SK-N-SH treated with all-trans-retinoic acid at 6 μM for 48 hours (cell line): Measurements from ENCODE around the gene TAP1.

ENCODE experiments used
- ATAC-seq: fragments of 200-7000 bp; cut with Tn5 transposase; 3 replicates; pipeline ENCODE4 v1.9.1; 2020; ENCODE audit warnings: mild to moderate bottlenecking, moderate library complexity
- BACH2 ChIP-seq: fragments of 250-450 bp; sonication (Bioruptor Pico); IDR thresholded peaks from 2 replicates; pipeline ENCODE4 v1.9.0; 2021; ENCODE audit warnings: mild to moderate bottlenecking, borderline replicate concordance
- CSDC2 ChIP-seq: fragments of 250-450 bp; sonication (Bioruptor Pico); IDR thresholded peaks from 2 replicates; pipeline ENCODE4 v1.5.0; 2020; ENCODE audit warnings: mild to moderate bottlenecking, moderate library complexity
- ESRRG ChIP-seq: fragments of 250-450 bp; sonication (Bioruptor Pico); IDR thresholded peaks from 2 replicates; pipeline ENCODE4 v1.6.1; 2021; ENCODE audit warnings: mild to moderate bottlenecking
- GLIS3 ChIP-seq: fragments of 250-450 bp; sonication (Bioruptor Pico); IDR thresholded peaks from 2 replicates; pipeline ENCODE4 v1.5.0; 2020; ENCODE audit warnings: mild to moderate bottlenecking, moderate library complexity
- ISL1 ChIP-seq: fragments of 250-450 bp; sonication (Bioruptor Pico); IDR thresholded peaks from 2 replicates; pipeline ENCODE4 v2.1.2; 2022; ENCODE audit warnings: mild to moderate bottlenecking, moderate library complexity
- OSR1 ChIP-seq: fragments of 250-450 bp; sonication (Bioruptor Pico); IDR thresholded peaks from 2 replicates; pipeline ENCODE4 v1.8.0; 2022; ENCODE audit warnings: moderate library complexity, mild to moderate bottlenecking, inconsistent platforms
- PPARA ChIP-seq: fragments of 250-450 bp; sonication (Bioruptor Pico); IDR thresholded peaks from 2 replicates; pipeline ENCODE4 v1.5.0; 2020; ENCODE audit warnings: mild to moderate bottlenecking, borderline replicate concordance
- SNAI2 ChIP-seq: fragments of 250-450 bp; sonication (Bioruptor Pico); IDR thresholded peaks from 2 replicates; pipeline ENCODE4 v1.5.0; 2020; ENCODE audit warnings: mild to moderate bottlenecking, moderate library complexity
- TCF4 ChIP-seq: fragments of 250-450 bp; sonication (Bioruptor Pico); IDR thresholded peaks from 2 replicates; pipeline ENCODE4 v1.8.0; 2021; ENCODE audit warnings: mild to moderate bottlenecking, moderate library complexity, borderline replicate concordance
- TOX ChIP-seq: fragments of 250-450 bp; sonication (Bioruptor Pico); IDR thresholded peaks from 2 replicates; pipeline ENCODE4 v1.8.0; 2021; ENCODE audit warnings: mild to moderate bottlenecking, moderate library complexity, borderline replicate concordance
- ZC3H10 ChIP-seq: fragments of 250-450 bp; sonication (Bioruptor Pico); IDR thresholded peaks from 2 replicates; pipeline ENCODE4 v1.5.1; 2021; ENCODE audit warnings: mild to moderate bottlenecking, moderate library complexity
- ZFP30 ChIP-seq: fragments of 450-650 bp; formaldehyde crosslinking; IDR thresholded peaks from 2 replicates; pipeline ENCODE4 v1.5.0; 2022; ENCODE audit warnings: mild to moderate bottlenecking, moderate library complexity
- ZNF565 ChIP-seq: fragments of 450-650 bp; formaldehyde crosslinking; conservative IDR thresholded peaks from 2 replicates; pipeline ENCODE4 v1.5.0; 2020; ENCODE audit warnings: low read depth, mild to moderate bottlenecking, moderate library complexity
- ZNF70 ChIP-seq: fragments of 450-650 bp; formaldehyde crosslinking; IDR thresholded peaks from 2 replicates; pipeline ENCODE4 v1.5.0; 2020; ENCODE audit warnings: mild to moderate bottlenecking, moderate library complexity
- TF ChIP-seq, protein P1 (sequence below): fragments of 250-450 bp; sonication (Bioruptor Pico); IDR thresholded peaks from 2 replicates; pipeline ENCODE4 v1.8.0; 2020; ENCODE audit warnings: mild to moderate bottlenecking, moderate library complexity, borderline replicate concordance
- TF ChIP-seq, protein P2 (sequence below): fragments of 250-450 bp; sonication (Bioruptor Pico); IDR thresholded peaks from 2 replicates; pipeline ENCODE4 v1.8.0; 2021; ENCODE audit warnings: low read depth, mild to moderate bottlenecking, moderate library complexity, borderline replicate concordance
- TF ChIP-seq, protein P3 (sequence below): fragments of 250-450 bp; sonication (Bioruptor Pico); IDR thresholded peaks from 2 replicates; pipeline ENCODE4 v1.5.1; 2020; ENCODE audit warnings: low read depth, mild to moderate bottlenecking, moderate library complexity
- TF ChIP-seq, protein P4 (sequence below): fragments of 250-450 bp; sonication (Bioruptor Pico); IDR thresholded peaks from 2 replicates; pipeline ENCODE4 v1.5.0; 2020; ENCODE audit warnings: mild to moderate bottlenecking, moderate library complexity
- TF ChIP-seq, protein P5 (sequence below): fragments of 250-450 bp; sonication (Bioruptor Pico); IDR thresholded peaks from 2 replicates; pipeline ENCODE4 v1.5.1; 2021; ENCODE audit warnings: mild to moderate bottlenecking, moderate library complexity

The TAP1 gene

DNA sequence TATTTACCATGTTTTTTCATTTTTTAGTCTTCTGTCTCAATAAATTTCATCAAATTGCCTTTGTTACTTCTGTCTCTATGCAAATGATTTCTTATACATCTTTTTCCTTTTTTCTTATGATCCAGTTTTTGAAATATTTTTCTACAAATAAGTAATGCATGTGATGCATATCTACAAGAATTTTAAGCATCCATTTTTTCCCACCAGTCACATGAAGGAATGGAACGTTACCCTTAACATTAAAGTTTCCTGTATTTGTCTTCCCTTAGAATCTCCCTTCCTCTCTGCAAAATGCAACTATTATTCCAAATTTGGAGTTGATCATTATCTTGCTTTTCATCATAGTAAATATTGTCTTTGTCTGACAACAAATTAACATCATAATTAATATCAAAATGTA, 36.0 kb upstream of the TAP1 start:
- no peak for TF ChIP-seq GLIS3 (CRISPR knock-in tag)
- TF ChIP-seq, protein P1, sequence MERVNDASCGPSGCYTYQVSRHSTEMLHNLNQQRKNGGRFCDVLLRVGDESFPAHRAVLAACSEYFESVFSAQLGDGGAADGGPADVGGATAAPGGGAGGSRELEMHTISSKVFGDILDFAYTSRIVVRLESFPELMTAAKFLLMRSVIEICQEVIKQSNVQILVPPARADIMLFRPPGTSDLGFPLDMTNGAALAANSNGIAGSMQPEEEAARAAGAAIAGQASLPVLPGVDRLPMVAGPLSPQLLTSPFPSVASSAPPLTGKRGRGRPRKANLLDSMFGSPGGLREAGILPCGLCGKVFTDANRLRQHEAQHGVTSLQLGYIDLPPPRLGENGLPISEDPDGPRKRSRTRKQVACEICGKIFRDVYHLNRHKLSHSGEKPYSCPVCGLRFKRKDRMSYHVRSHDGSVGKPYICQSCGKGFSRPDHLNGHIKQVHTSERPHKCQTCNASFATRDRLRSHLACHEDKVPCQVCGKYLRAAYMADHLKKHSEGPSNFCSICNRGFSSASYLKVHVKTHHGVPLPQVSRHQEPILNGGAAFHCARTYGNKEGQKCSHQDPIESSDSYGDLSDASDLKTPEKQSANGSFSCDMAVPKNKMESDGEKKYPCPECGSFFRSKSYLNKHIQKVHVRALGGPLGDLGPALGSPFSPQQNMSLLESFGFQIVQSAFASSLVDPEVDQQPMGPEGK (CRISPR knock-in tag): no peak
- TF ChIP-seq ZNF70 (CRISPR knock-in tag): no peak
- TF ChIP-seq, protein P2, sequence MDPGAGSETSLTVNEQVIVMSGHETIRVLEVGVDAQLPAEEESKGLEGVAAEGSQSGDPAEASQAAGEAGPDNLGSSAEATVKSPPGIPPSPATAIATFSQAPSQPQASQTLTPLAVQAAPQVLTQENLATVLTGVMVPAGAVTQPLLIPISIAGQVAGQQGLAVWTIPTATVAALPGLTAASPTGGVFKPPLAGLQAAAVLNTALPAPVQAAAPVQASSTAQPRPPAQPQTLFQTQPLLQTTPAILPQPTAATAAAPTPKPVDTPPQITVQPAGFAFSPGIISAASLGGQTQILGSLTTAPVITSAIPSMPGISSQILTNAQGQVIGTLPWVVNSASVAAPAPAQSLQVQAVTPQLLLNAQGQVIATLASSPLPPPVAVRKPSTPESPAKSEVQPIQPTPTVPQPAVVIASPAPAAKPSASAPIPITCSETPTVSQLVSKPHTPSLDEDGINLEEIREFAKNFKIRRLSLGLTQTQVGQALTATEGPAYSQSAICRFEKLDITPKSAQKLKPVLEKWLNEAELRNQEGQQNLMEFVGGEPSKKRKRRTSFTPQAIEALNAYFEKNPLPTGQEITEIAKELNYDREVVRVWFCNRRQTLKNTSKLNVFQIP (CRISPR knock-in tag): no peak
- no peak for TF ChIP-seq ZNF565
- TF ChIP-seq ZFP30: no peak
- no peak for TF ChIP-seq OSR1 (CRISPR knock-in tag)
- TF ChIP-seq, protein P3, sequence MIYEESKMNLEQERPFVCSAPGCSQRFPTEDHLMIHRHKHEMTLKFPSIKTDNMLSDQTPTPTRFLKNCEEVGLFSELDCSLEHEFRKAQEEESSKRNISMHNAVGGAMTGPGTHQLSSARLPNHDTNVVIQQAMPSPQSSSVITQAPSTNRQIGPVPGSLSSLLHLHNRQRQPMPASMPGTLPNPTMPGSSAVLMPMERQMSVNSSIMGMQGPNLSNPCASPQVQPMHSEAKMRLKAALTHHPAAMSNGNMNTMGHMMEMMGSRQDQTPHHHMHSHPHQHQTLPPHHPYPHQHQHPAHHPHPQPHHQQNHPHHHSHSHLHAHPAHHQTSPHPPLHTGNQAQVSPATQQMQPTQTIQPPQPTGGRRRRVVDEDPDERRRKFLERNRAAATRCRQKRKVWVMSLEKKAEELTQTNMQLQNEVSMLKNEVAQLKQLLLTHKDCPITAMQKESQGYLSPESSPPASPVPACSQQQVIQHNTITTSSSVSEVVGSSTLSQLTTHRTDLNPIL: no peak
- no peak for TF ChIP-seq SNAI2 (CRISPR knock-in tag)
- TF ChIP-seq TOX (CRISPR knock-in tag): no peak
- no peak for TF ChIP-seq CSDC2 (CRISPR knock-in tag)
- no peak for TF ChIP-seq BACH2 (CRISPR knock-in tag)
- TF ChIP-seq TCF4 (CRISPR knock-in tag): no peak
- TF ChIP-seq, protein P4, sequence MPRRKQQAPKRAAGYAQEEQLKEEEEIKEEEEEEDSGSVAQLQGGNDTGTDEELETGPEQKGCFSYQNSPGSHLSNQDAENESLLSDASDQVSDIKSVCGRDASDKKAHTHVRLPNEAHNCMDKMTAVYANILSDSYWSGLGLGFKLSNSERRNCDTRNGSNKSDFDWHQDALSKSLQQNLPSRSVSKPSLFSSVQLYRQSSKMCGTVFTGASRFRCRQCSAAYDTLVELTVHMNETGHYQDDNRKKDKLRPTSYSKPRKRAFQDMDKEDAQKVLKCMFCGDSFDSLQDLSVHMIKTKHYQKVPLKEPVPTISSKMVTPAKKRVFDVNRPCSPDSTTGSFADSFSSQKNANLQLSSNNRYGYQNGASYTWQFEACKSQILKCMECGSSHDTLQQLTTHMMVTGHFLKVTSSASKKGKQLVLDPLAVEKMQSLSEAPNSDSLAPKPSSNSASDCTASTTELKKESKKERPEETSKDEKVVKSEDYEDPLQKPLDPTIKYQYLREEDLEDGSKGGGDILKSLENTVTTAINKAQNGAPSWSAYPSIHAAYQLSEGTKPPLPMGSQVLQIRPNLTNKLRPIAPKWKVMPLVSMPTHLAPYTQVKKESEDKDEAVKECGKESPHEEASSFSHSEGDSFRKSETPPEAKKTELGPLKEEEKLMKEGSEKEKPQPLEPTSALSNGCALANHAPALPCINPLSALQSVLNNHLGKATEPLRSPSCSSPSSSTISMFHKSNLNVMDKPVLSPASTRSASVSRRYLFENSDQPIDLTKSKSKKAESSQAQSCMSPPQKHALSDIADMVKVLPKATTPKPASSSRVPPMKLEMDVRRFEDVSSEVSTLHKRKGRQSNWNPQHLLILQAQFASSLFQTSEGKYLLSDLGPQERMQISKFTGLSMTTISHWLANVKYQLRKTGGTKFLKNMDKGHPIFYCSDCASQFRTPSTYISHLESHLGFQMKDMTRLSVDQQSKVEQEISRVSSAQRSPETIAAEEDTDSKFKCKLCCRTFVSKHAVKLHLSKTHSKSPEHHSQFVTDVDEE: no peak
- TF ChIP-seq, protein P5, sequence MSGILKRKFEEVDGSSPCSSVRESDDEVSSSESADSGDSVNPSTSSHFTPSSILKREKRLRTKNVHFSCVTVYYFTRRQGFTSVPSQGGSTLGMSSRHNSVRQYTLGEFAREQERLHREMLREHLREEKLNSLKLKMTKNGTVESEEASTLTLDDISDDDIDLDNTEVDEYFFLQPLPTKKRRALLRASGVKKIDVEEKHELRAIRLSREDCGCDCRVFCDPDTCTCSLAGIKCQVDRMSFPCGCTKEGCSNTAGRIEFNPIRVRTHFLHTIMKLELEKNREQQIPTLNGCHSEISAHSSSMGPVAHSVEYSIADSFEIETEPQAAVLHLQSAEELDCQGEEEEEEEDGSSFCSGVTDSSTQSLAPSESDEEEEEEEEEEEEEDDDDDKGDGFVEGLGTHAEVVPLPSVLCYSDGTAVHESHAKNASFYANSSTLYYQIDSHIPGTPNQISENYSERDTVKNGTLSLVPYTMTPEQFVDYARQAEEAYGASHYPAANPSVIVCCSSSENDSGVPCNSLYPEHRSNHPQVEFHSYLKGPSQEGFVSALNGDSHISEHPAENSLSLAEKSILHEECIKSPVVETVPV: no peak
- ATAC-seq: no peak

DNA sequence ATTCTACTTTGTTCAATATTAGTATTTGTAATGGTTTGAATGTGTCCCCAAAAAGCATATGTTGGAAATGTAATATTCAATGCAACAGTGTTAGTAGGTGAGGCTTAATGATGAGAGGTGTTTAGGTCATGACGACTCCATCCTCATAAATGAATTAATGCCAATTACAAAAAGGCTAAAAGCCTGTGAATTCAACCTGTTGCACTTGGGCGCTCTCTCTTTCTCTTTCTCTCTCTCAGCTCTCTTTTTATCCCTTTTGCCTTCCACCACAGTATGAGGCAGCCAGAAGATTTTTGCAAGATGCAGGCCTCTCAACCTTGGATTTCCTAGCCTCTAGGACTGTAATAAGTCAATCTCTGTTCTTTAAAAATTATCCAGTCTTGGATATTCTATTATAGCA, 35.1 kb upstream of the TAP1 start:
- ATAC-seq: no peak
- TF ChIP-seq ISL1 (CRISPR knock-in tag) (no peak), ZFP30 (no peak), ESRRG (no peak), PPARA (CRISPR knock-in tag) (no peak)
- TF ChIP-seq, protein P4: no peak

DNA sequence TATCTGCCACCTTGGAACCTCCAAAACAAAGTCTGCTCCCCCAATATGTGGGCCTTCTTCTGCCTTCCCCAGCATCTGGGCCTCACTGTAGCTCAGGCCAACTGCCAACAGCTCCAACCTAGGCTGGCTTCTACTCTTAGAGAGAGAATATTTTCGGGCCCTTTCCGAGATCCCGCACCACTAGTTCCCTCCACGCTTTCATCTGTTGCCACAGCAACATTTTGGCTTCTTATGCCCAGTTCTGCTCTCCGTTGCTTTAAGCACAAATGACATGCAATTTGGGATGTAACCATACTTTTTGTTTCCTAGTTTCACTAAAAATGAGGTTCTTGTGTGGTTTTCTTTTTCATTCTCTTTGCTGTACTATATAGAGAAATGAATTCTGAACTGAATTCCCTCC, 34.1 kb upstream of the TAP1 start:
- TF ChIP-seq BACH2 (CRISPR knock-in tag) (no peak), ESRRG (no peak), ZC3H10 (CRISPR knock-in tag) (no peak), ISL1 (CRISPR knock-in tag) (no peak)
- no peak for ATAC-seq
